Activated CD4-positive, CD25-positive, alpha-beta regulatory T cell (primary cell): ENCODE data around the gene CCDC63.

Experiments used
- DNase-seq, 4 experiments: peaks; one replicate each; lab custom pipeline; 2025; lab: John Stamatoyannopoulos, UW

The CCDC63 gene

GRCh38 chr12:110885152-110885840, 38.5 kb downstream of the CCDC63 start:
- no peak for DNase-seq

GRCh38 chr12:110888256-110888991, 41.6 kb downstream of the CCDC63 start:
- no peak for DNase-seq

GRCh38 chr12:110889361-110889760, 42.6 kb downstream of the CCDC63 start:
- DNase-seq = no peak

- DNase-seq = no peak
These were observed 47.2 kb downstream of the CCDC63 start for GRCh38 chr12:110893956-110894355.

- no peak for DNase-seq
These were observed 49.8 kb downstream of the CCDC63 start for GRCh38 chr12:110896559-110896958.

GRCh38 chr12:110901401-110901800, 54.6 kb downstream of the CCDC63 start:
- no peak for DNase-seq

- DNase-seq = no peak
These were observed 56.7 kb downstream of the CCDC63 start for GRCh38 chr12:110903511-110903910.

GRCh38 chr12:110906083-110906482, 59.3 kb downstream of the CCDC63 start:
- DNase-seq = no peak

GRCh38 chr12:110906516-110906915, 59.7 kb downstream of the CCDC63 start:
- no peak for DNase-seq

GRCh38 chr12:110906985-110907384, 60.2 kb downstream of the CCDC63 start:
- DNase-seq = no peak

GRCh38 chr12:110907583-110907982, 60.8 kb downstream of the CCDC63 start:
- no peak for DNase-seq

GRCh38 chr12:110908377-110909152, 61.8 kb downstream of the CCDC63 start:
- no peak for DNase-seq

GRCh38 chr12:110912263-110912662, 65.5 kb downstream of the CCDC63 start:
- no peak for DNase-seq

GRCh38 chr12:110913119-110914056, 66.6 kb downstream of the CCDC63 start:
- DNase-seq = no peak

GRCh38 chr12:110916295-110916875, 69.6 kb downstream of the CCDC63 start:
- no peak for DNase-seq

GRCh38 chr12:110917467-110917866, 70.7 kb downstream of the CCDC63 start:
- no peak for DNase-seq

- DNase-seq = no peak
These were observed 71.2 kb downstream of the CCDC63 start for GRCh38 chr12:110917961-110918360.

- no peak for DNase-seq
These were observed 72.9 kb downstream of the CCDC63 start for GRCh38 chr12:110919720-110920119.

GRCh38 chr12:110920324-110920910, 73.6 kb downstream of the CCDC63 start, which contains the start of gene MYL2:
TSS of gene MYL2 (minus strand) at chr12:110920579. CDS start at chr12:110920529, 50 bp downstream.
- no peak for DNase-seq

GRCh38 chr12:110921262-110921661, 74.5 kb downstream of the CCDC63 start:
- DNase-seq = no peak

GRCh38 chr12:110922652-110923051, 75.9 kb downstream of the CCDC63 start:
- no peak for DNase-seq
